ENCODE results near the gene DMXL1.

DMXL1 gene, protein sequence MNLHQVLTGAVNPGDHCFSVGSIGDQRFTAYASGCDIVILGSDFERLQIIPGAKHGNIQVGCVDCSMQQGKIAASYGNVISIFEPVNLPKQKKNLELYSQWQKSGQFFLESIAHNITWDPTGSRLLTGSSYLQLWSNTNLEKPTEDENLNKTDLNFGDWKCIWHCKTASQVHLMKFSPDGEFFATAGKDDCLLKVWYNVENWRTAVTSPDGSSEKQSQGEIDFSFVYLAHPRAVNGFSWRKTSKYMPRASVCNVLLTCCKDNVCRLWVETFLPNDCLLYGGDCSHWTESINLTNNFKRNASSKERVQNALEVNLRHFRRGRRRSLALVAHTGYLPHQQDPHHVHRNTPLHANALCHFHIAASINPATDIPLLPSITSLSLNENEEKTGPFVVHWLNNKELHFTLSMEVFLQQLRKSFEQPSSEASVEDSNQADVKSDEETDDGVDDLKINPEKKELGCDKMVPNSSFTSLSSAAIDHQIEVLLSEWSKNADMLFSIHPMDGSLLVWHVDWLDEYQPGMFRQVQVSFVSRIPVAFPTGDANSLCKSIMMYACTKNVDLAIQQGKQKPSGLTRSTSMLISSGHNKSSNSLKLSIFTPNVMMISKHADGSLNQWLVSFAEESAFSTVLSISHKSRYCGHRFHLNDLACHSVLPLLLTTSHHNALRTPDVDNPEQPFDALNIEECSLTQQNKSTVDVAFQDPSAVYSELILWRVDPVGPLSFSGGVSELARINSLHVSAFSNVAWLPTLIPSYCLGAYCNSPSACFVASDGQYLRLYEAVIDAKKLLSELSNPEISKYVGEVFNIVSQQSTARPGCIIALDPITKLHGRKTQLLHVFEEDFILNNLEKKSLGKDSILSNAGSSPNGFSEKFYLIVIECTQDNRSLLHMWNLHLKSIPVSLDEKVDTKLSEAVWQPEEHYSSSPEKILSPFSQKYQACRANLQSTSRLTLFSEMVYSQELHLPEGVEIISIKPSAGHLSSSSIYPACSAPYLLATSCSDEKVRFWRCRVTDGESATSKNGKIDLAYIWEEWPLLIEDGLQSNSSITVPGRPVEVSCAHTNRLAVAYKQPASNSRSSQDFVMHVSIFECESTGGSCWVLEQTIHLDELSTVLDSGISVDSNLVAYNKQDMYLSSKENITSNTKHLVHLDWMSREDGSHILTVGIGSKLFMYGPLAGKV (N-terminal part only)

DNA sequence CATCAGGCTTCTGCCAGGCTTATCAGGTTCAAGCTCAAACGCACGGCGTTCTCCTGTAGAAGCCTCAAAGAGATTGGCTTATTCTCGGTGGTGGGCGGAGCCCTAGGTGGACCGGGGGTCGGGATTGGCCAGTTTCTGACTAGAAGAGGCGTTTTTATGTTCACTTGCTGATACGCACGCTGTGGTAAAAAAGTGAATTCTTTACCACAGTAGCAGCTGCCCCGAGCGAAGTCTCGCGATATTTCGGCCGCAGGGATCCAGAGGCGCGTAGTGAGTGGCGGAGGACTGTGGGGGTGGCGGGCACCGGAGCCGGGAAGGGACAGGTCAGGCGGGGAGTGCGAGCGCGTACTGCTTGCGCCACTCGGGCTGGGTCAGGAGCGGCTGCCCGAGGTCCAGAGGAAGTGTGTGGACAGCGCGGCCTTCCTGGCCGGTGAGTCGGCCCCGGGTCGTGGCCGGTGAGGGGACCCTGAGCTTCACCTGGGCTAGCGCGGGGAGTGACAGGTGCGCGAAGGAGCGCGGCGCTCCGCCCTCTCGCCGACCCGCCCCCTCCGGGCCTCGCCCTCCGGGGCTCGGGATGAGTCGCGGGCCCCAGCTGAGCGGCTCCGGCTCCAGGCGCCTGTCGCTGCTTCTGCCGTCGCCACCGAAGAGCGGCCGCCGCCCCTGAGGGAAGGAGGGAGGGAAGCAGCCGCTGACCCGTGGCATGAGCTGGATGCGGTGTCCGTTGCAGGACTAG is at the start of gene DMXL1:
Gene DMXL1, plus strand, starts transcription at position 260 of the 733 bp plus-strand sequence. CDS start 483 bp downstream, outside the sequence.
- peak; percentile 17 for DNase-seq

DNA sequence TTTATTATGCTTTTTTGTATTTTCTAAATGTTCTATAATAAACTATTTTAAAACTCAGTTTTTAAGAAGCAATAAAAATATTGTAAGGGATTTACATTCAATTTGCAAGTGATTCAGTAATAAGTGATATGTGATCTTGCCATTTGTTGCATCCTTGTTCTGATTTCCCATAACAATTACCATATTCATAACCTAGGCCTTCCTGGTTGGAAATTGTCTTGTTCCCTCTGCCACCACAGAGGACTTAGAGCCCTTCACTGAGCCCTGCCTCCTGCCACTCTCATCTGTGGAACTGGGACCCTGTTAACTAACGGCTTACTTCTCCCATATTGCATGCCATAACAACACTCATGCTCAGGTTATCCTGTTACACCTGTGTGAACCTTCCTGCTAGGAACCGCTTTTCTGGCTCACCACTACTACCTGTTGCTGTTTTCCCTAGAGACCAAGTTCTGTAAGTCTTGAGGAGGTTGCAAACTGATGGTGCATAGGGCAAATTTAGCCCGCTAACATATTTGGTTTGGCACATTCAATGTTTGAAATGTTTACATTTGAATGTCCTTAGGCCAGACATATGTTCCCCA is 49.6 kb upstream of the DMXL1 start:
- no peak for DNase-seq

DNA sequence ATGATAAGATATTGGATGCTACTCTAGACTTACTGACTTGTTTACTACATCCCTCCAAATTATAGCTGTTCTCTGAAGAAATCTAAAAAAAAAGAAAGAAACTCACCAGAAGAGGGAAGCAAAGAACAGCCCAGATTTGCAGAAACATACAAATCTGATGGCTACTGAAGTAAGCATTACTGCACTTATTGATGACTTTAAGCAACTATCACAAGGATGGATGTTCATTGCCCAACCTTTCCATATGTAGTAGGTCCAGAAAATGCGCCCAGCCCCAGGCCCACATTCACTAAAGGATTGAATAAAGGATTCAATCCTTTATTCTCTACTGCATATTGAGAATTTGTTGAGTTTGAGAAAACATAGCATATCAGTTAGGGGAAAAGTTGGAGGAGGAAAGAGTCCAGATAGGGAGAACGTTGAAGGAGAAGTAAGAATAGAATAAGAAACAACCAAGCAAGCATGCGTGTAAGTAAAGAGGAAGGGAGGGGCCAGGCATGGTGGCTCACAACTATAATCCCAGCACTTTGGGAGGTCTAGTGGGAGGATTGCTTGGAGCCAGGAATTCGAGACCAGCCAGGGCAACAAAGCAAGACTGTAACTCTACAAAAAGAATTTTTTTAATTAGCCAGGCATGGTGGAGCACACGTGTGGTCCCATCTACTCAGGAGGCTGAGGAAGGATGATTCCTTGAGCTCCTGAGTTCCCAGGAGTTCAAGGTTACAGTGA is 48.7 kb upstream of the DMXL1 start:
- DNase-seq, result no peak

DNA sequence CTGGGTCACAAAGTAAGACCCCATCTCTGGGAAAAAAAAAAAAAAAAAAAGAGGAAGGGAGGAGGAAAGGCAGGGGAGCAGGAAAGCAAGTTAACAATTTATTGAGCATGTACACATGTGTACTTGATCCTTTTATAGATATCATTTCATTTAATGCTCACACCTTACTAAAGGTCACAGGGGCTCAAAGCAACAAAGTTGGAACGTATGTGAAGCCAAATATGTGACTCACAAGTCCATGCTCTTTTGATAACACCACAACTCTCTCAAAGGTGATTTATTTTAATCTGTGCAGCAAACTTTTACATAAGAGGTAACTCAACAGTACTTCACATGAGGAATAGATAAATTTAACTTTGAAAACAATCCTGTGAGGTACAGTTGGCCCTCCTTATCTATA is 48.1 kb upstream of the DMXL1 start:
- DNase-seq, result no peak

DNA sequence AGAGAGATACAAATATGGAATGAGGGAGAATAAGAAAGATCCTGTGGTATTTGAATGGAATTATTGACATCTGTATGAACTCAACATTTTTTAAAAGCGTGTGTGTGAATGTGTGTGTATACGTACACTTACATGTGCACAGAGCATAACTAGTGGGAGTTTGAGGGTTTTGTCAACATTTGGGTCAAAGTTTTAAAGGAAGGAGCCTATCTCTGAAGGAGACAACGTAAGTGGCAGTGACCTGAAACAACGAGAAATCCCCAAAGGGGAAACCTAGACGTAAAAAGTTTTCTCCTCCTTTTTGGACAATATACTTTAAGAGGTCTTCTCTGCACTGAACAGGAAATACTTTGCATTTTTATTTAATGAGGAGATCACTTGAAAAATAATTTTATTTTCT is 42.3 kb upstream of the DMXL1 start:
- DNase-seq, result no peak

DNA sequence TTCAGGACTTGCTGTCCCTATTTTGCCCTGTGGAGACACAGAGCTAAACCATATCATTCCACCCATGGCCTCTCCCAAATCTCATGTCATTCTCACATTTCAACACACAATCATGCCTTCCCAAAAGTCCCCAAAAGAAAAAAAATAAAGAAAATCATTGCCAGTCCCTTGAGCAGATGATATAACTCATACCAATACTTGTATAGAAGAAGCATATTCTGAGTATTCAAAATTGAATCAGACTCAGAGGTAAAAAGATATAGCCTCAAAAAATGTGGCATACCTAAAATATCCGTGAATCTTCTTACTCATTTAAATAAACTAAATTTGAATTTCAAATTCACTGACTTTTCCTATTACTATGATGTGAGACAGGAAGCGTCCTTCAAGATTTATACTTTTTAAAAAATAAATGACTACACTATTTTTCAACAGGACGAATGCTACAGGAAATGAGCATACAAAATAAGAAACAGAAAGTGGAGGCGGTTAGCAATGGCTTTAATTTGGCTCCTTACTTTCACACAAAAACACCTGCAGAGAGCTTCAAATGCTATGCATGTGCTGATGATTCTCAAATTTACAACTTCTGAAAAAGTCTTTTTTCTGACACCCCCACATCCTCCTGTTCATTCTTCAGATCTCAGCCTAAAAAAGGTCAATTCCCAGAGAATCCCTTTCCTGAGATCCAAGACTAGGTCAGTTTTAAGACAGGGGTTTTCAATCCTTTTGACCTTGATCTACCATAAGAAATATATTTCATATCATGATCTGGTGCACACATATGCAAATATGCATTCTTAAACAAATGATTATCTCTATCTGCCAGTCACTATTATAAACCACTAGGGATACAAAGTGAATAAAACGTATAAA is 39.6 kb upstream of the DMXL1 start:
- DNase-seq, result no peak

DNA sequence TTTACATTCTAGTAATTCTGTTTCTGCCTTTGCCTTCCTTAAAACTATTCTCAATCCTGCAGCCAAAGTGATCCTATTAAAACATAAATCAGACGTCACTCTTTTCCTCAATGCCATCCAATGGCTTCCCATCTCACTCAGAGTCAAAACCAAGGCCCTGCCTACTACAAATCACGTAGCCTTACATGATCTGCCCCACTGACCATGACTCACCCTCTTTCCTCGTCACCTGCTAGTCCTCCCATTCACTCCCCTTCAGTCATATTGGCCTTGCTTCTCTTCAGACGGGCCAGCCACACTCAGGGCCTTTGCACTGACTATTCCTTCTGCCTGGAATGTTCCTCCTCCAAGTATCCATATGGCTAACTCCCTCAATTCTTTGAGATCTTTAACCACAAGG is 39.0 kb upstream of the DMXL1 start:
- DNase-seq, result no peak

DNA sequence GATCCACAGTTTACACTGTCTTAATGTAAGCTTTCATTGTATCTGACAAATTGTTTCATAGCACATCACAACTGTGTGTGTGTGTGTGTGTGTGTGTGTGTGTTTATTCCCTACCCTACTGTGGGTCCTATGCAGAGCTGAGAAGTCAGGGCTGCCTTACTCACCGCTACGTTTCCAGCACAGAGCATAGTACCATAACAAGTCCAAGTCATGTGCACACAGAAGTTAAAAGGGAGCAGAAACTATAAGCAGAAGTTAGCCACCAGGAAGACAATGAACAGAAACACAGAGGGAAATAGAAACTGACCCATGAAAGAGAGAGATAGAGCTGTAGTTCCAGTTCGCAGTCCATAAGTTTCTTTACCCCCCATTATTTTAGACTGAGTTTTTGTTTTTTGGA is 38.2 kb upstream of the DMXL1 start:
- no peak for DNase-seq

DNA sequence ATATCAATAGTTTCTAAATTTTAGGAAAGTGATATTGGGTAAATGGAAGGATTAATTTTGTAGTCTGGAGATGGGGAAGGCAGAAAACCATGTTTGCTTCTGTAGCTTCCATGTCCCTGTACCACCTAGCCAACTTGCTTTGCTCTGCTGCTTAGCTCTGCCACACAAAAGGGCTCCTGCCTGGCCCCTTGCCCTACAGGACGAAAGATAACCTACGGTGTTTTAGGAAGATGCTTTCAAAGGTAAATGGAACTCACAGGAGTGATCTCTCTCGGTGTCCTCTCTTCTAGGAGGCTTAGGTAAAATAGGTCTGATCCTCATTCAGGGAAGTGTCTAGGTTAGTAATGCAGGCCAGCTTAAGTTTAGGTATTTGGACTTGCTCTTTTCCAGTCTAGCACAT is 37.8 kb upstream of the DMXL1 start:
- no peak for DNase-seq

DNA sequence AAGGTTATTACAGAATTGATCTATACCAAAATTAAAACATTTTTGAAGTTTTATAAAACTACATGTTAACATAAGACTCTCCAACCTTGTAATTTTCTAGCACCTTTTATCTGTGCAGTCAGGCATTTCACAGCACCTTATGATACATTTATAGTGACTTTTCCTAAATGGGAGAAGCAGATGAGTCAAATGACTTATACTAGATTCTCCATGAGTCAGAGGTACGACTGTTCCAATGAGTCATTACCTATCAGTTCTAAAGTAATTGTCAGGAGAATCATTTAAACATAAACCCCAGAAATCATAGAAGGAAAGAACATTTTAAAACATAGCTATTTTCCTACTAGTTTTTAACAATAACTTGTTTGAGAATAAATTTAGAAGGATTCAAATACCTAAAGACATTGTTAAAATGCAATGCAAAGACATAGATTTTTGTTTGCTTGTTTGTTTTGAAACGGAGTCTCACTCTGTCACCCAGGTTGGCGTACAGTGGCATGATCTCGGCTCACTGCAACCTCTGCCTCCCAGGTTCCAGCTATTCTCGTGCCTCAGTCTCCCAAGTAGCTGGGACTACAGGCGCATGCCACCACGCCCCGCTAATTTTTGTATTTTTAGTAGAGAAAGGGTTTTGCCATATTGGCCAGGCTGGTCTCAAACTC is 34.7 kb upstream of the DMXL1 start:
- DNase-seq, result peak; percentile 37

DNA sequence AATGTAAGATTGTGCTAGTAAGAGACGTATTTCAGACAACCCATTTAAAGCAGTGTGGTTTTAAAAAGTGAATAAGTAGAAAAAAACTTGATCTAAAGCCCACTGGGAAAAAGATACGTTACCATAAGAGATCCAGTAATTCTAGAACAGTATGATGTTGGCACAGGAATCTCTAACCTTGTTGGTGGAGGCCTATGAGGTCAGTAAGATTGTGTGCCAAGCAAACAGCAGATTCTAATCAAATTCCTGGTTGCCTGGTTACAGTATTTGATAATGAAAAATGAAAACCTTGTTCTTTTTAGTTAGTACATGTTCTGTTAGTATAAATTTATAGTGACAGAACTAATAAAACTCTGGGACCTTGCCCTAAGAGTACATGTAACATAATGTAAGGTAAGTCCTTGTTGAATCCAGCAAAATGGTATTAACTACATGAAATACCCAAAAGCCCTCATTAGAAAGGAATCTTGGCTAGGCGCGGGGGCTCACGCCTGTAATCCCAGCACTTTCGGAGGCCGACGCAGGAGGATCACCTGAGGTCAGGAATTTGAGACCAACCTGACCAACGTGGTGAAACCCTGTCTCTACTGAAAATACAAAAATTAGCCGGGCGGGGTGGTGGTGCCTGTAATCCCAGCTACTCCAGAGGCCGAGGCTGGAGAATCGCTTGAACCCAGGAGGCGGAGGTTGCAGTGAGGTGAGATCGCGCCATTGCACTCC is 33.2 kb upstream of the DMXL1 start:
- no peak for DNase-seq

DNA sequence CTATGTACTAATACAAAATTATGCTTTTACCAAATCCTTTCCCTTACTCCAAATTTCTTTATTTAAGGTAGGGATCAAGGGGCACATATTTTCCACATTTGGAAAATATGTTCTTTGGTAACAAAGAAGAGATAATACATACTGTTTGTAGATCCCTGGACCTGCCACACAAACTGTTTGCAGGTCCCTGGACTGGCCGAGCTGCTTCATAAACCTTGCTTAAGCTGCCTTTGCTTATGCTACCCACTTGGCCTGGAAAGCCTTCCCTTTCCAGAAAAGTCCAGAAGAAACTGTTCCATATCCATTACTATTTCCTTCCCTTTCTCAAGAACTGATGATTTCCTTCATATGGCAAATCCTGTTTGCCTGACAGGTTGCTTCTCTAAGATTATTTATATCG is 22.6 kb upstream of the DMXL1 start:
- no peak for DNase-seq

DNA sequence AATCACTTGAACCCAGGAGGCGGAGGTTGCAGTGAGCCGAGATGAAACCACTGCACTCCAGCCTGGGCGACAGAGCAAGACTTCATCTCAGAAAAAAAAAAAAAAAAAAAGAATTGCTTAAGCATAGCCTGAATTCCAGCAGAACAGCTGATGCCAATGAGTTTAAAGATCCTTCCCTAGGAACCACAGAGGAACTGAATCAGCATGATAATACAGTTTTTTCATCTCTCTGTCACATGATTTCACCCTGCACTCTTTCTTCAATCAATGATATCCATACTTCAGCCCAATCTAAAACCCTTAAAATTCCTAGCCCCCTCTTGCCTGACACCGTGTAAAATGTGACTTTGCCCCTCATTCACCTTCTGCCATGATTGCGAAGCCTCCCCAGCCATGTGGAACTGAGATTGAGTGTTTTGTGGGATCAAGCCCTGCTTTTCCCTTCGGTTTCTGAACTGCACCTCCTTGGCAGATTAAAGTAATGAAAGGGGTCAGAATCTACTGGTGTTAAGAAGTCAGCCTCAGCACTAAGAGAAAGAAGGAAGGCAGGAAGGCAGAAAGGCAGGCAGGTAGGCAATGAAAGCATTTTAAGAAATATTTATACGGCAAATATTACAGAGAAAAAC is 20.9 kb upstream of the DMXL1 start:
- DNase-seq, result no peak

DNA sequence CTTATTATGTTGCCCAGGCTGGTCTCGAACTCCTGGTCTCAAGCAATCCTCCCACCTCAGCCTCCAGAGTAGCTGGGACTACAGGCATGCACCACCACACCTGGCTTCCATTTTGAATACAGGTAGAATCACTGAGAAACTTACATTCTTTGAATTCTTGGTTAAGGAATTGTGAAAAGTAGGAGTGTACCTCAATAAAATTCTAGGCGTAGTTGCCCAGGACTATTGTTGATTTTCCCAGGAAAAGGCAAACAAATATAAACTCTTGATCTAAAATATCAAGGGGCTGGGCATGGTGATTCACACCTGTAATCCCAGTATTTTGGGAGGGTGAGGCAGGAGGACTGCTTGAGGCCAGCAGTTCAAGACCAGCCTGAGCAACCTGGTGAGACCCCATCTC is 16.8 kb upstream of the DMXL1 start:
- DNase-seq, result no peak

DNA sequence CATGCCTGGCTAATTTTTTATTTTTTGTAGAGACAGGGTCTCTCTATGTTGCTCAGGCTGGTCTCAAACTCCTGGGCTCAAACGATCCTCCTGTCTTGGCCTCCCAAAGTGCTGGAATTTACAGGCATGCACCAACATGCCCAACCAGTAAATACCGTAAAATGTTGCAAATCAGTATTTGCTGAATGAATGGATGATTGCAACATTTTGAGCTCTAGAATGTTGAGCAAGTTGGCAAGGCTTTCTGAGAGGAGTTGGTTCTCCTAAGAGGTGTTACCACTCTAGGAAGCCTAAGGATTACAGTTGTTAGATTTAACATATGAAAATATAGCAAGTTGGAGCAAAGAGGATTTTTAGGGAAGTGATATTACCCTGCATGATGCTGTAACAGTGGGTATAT is 15.6 kb upstream of the DMXL1 start:
- DNase-seq, result no peak

DNA sequence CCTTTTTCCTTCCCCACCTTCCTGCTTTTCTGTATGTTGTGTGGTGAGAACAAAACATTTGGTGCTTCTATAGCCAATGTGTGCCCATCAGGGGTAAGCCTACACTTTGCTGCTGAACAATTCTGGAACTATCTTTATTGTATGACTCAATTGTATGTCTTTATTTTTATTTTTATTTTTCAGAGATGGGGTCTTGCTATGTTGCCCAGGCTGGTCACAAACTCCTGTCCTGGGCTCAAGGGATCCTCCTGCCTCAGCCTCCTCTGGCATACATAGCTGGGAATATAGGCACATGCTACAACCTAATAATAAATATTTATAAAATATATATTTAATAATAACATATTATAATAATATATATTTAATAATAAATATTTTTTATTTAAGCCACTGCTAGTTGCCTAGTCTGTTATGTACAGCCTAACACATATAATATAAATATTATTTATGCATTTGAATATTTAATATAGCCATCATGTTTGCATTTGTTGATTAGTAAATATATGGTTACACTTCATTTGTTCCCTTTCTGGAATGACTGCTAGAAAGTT is 11.8 kb upstream of the DMXL1 start:
- DNase-seq, result no peak

DNA sequence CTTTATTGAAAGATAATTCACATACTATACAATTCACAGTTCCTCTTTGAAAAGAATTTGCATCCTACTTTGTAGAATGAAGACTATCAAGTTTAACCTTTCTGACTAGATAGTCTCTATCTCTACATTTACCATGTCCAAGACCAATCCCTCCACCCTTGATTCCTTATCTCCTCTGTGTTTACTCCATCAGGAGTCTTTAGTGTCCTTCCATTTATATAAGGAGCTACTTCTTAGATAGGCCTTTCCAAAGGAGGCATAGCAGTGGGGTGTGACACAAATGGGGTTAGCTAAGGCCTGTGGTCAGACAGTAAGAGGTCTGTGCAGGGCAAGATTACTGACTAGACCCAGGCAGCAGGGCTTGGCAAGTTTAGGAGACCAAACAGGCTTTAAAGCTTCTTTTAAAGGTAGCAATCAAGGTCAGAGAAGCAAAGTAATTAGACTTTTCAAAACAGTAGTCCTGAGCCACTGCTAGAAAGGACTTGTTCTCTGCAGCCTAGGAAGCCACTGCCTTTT is 11.1 kb upstream of the DMXL1 start:
- no peak for DNase-seq

All from 8988T (cell line).